Spleen (tissue), 7 donors: ENCODE measurements around the gene PPM1B.

Experiments used
- CTCF ChIP-seq, 11 experiments: fragments of 200-600 bp in 7 of 11; fragments of 450-650 bp in 4 of 11; sonication (generic) in 4 of 11; IDR thresholded peaks in 8 of 11; conservative IDR thresholded peaks in 3 of 11; 1 replicate in 7 of 11; 2 replicates in 4 of 11; pipeline versions ENCODE4 v1.4.0 to v1.8.0; 2016 to 2021; ENCODE audit warnings: antibody characterized with exemption in 11 of 11, inconsistent platforms in 4 of 11, mild to moderate bottlenecking in 1 of 11
- POLR2A ChIP-seq, 3 donors: fragments of 450-650 bp; IDR thresholded peaks; one replicate each; pipeline ENCODE4 v1.5.1; 2017; ENCODE audit warnings: antibody characterized with exemption in 3 of 3, mild to moderate bottlenecking in 1 of 3
- donor health status: DM: no; HTN: no; CAD: no; lungs with moderate emphysema.
- donor health status: DM: no; HTN: no; CAD: no.
- donor health status: DM: no; HTN: no; CAD: no.

- TF ChIP-seq CTCF (IDR thresholded peaks at IDR 0.05 in 8 of 11, conservative IDR thresholded peaks at IDR 0.05 in 3 of 11) (no peak), POLR2A (IDR thresholded peaks at IDR 0.05) (no peak)
These were observed 19.7 kb upstream of the PPM1B start for GRCh38 chr2:44148999-44149398.
